H1 (cell line): ENCODE data around the gene CEP97. TPM values are rescaled to one million over a fixed set of nuclear protein-coding genes. Genes with fewer than 3 reads are reported as not detected.

Experiments used
- CTCF ChIA-PET: fragments of 300-600 bp; sonication (Branson Sonifier 250); formaldehyde crosslinking; loops from one replicate; lab custom pipeline; 2021; ENCODE audit not compliant: partially characterized antibody; lab: Charles Lee
- POLR2A ChIA-PET: fragments of 300-600 bp; sonication (Branson Sonifier 250); formaldehyde crosslinking; loops from one replicate; lab custom pipeline; 2021; ENCODE audit warnings: inconsistent platforms; ENCODE audit not compliant: partially characterized antibody; lab: Charles Lee
- DNase-seq, 2 experiments: peaks; one replicate each; pipeline versions ENCODE4 v3.0.0 to v3.0.0-alpha.2; 2010 to 2022; ENCODE audit warnings: low spot score in 2 of 2, low read depth in 1 of 2, mixed read lengths in 1 of 2
- FAIRE-seq: peaks from 2 replicates; lab custom pipeline; 2011; peaks lifted over from hg19 to GRCh38; lab: Jason Lieb, UNC
- H2AFZ ChIP-seq: 2 replicates; pipeline ENCODE4 v1.8.1; 2012; ENCODE audit warnings: low read length, inconsistent platforms
- H2AK5ac ChIP-seq: 2 replicates; pipeline ENCODE4 v1.6.1; 2013; ENCODE audit warnings: low read depth, low read length
- H2BK120ac ChIP-seq: replicated peaks from 2 replicates; pipeline ENCODE3; 2013; ENCODE audit warnings: low read depth, low read length, inconsistent platforms
- H2BK12ac ChIP-seq: 2 replicates; pipeline ENCODE4 v1.6.1; 2013; ENCODE audit warnings: low read depth, low read length
- H2BK15ac ChIP-seq: 2 replicates; pipeline ENCODE4 v1.6.1; 2013; ENCODE audit warnings: low read length
- H2BK20ac ChIP-seq: 2 replicates; pipeline ENCODE4 v1.6.1; 2013; ENCODE audit warnings: low read length
- H2BK5ac ChIP-seq: 2 replicates; pipeline ENCODE4 v1.6.1; 2013; ENCODE audit warnings: low read depth, low read length
- H3K14ac ChIP-seq: 2 replicates; pipeline ENCODE4 v1.6.1; 2013; ENCODE audit warnings: inconsistent platforms; ENCODE audit not compliant: insufficient read length
- H3K18ac ChIP-seq: 2 replicates; pipeline ENCODE4 v1.6.1; 2013; ENCODE audit warnings: low read length; ENCODE audit errors: extremely low read depth
- H3K23ac ChIP-seq: 2 replicates; pipeline ENCODE4 v1.6.1; 2013; ENCODE audit warnings: inconsistent platforms; ENCODE audit not compliant: insufficient read length
- H3K23me2 ChIP-seq: 2 replicates; pipeline ENCODE4 v1.6.1; 2013; ENCODE audit warnings: low read depth, low read length
- H3K27ac ChIP-seq: 2 replicates; pipeline ENCODE4 v1.6.1; 2011; ENCODE audit warnings: low read depth, low read length, inconsistent platforms
- H3K27me3 ChIP-seq, 4 experiments: replicated peaks in 1 of 4; 1 replicate in 1 of 4; 2 replicates in 3 of 4; pipeline versions ENCODE4 v1.6.1 to v1.8.1; 2011 to 2013; ENCODE audit warnings: low read length in 3 of 4, mild to moderate bottlenecking in 3 of 4, inconsistent platforms in 2 of 4, mixed read lengths in 2 of 4, moderate library complexity in 1 of 4; ENCODE audit not compliant: control insufficient read depth in 3 of 4, insufficient read depth in 3 of 4; ENCODE audit errors: extremely low read depth in 1 of 4
- H3K36me3 ChIP-seq, 4 experiments: 2 replicates each; pipeline versions ENCODE4 v1.6.1 to v1.8.1; 2011 to 2013; ENCODE audit warnings: mild to moderate bottlenecking in 4 of 4, low read length in 3 of 4, moderate library complexity in 2 of 4, control low read depth in 1 of 4, inconsistent platforms in 1 of 4; ENCODE audit not compliant: insufficient read depth in 4 of 4, control insufficient read depth in 2 of 4
- H3K4ac ChIP-seq: replicated peaks from 2 replicates; pipeline ENCODE3; 2013; ENCODE audit warnings: low read length, low read depth, mixed read lengths, inconsistent platforms; ENCODE audit not compliant: insufficient read length
- H3K4me1 ChIP-seq, 4 experiments: replicated peaks in 1 of 4; 1 replicate in 1 of 4; 2 replicates in 3 of 4; pipeline versions ENCODE4 v1.6.1 to v1.8.1; 2011 to 2013; ENCODE audit warnings: low read length in 3 of 4, inconsistent platforms in 2 of 4, mixed read lengths in 1 of 4; ENCODE audit not compliant: insufficient read depth in 4 of 4, control insufficient read depth in 3 of 4
- H3K4me2 ChIP-seq, 2 experiments: 2 replicates each; pipeline versions ENCODE4 v1.6.1 to v1.8.1; 2011 to 2013; ENCODE audit warnings: low read depth in 2 of 2, low read length in 2 of 2, control low read depth in 1 of 2, inconsistent platforms in 1 of 2, mild to moderate bottlenecking in 1 of 2; ENCODE audit not compliant: insufficient read depth in 1 of 2
- H3K4me3 ChIP-seq, 4 experiments: fragments of 200-600, 300-600 bp in 1 of 4; sonication (generic), shearing (Covaris generic), sonication (Bioruptor Twin) in 1 of 4; 2 replicates each; pipeline versions ENCODE4 v1.5.1 to v1.8.1; 2011 to 2016; ENCODE audit warnings: low read length in 4 of 4, low read depth in 3 of 4, control low read depth in 2 of 4, inconsistent platforms in 2 of 4, mild to moderate bottlenecking in 2 of 4, mixed read lengths in 1 of 4, moderate library complexity in 1 of 4; ENCODE audit not compliant: insufficient read depth in 2 of 4; ENCODE audit errors: extremely low read depth in 1 of 4
- H3K56ac ChIP-seq: replicated peaks from 2 replicates; pipeline ENCODE3; 2013; ENCODE audit warnings: low read depth, mild to moderate bottlenecking, mixed read lengths, low read length, inconsistent platforms; ENCODE audit not compliant: insufficient read length
- H3K79me1 ChIP-seq: 2 replicates; pipeline ENCODE4 v1.6.1; 2013; ENCODE audit warnings: low read depth, low read length, control low read depth
- H3K79me2 ChIP-seq, 2 experiments: 2 replicates each; pipeline versions ENCODE4 v1.6.1 to v1.8.1; 2012 to 2013; ENCODE audit warnings: low read length in 2 of 2, mild to moderate bottlenecking in 2 of 2, inconsistent platforms in 1 of 2; ENCODE audit not compliant: insufficient read depth in 2 of 2, control insufficient read depth in 1 of 2
- H3K9ac ChIP-seq, 4 experiments: replicated peaks in 1 of 4; 1 replicate in 1 of 4; 2 replicates in 3 of 4; pipeline versions ENCODE4 v1.6.1 to v1.8.1; 2011 to 2013; ENCODE audit warnings: low read depth in 3 of 4, low read length in 3 of 4, control low read depth in 2 of 4, mild to moderate bottlenecking in 2 of 4, moderate library complexity in 2 of 4, inconsistent platforms in 1 of 4; ENCODE audit errors: extremely low read depth in 1 of 4
- H3K9me3 ChIP-seq, 2 experiments: 2 replicates each; pipeline versions ENCODE4 v1.6.1 to v1.8.1; 2012 to 2013; ENCODE audit warnings: mild to moderate bottlenecking in 2 of 2, moderate library complexity in 2 of 2, control low read depth in 1 of 2, inconsistent platforms in 1 of 2, low read depth in 1 of 2, low read length in 1 of 2, mixed read lengths in 1 of 2; ENCODE audit not compliant: insufficient read depth in 2 of 2
- H4K20me1 ChIP-seq, 2 experiments: replicated peaks in 1 of 2; 2 replicates each; pipeline versions ENCODE3 to v1.8.1; 2011 to 2013; ENCODE audit warnings: inconsistent platforms in 2 of 2, low read length in 2 of 2, mild to moderate bottlenecking in 1 of 2; ENCODE audit not compliant: insufficient read depth in 2 of 2, control insufficient read depth in 1 of 2
- H4K5ac ChIP-seq: 2 replicates; pipeline ENCODE4 v1.6.1; 2013; ENCODE audit warnings: low read length, low read depth, mixed read lengths, inconsistent platforms; ENCODE audit not compliant: insufficient read length
- H4K8ac ChIP-seq: 2 replicates; pipeline ENCODE4 v1.8.0; 2013; ENCODE audit warnings: mild to moderate bottlenecking, moderate library complexity, low read length, inconsistent platforms; ENCODE audit not compliant: insufficient read depth; ENCODE audit errors: extremely low read depth
- H4K91ac ChIP-seq: replicated peaks from 2 replicates; pipeline ENCODE3; 2013; ENCODE audit warnings: low read length, mixed read lengths, inconsistent platforms; ENCODE audit not compliant: insufficient read length
- CBX5 ChIP-seq: fragments of 300-800, 300-1000 bp; sonication (generic); IDR thresholded peaks from 2 replicates; pipeline ENCODE4 v1.7.1; 2016; ENCODE audit warnings: antibody characterized with exemption, low read length, low read depth
- EGR1 ChIP-seq: IDR thresholded peaks from 2 replicates; pipeline ENCODE4 v1.6.1; 2011; ENCODE audit warnings: low read depth, low read length, borderline replicate concordance
- FOSL1 ChIP-seq: IDR thresholded peaks from 2 replicates; pipeline ENCODE4 v1.6.1; 2011; ENCODE audit warnings: mild to moderate bottlenecking, low read depth, low read length, moderate library complexity; ENCODE audit not compliant: insufficient read depth
- MAFK ChIP-seq: IDR thresholded peaks from 2 replicates; pipeline ENCODE4 v1.6.1; 2012; ENCODE audit warnings: low read depth, mild to moderate bottlenecking, improper control_type of control experiment, low read length
- POU5F1 ChIP-seq: IDR thresholded peaks from 2 replicates; pipeline ENCODE4 v1.6.1; 2011; ENCODE audit warnings: low read depth, mild to moderate bottlenecking, low read length, moderate library complexity
- RNF2 ChIP-seq: fragments of 200-900, 300-1000 bp; sonication (generic); IDR thresholded peaks from 2 replicates; pipeline ENCODE4 v1.7.1; 2016; ENCODE audit warnings: borderline replicate concordance, low read depth, mild to moderate bottlenecking, antibody characterized with exemption, low read length; ENCODE audit not compliant: poor library complexity, severe bottlenecking; ENCODE audit errors: missing control alignments
- SP1 ChIP-seq: IDR thresholded peaks from 2 replicates; pipeline ENCODE4 v1.6.1; 2011; ENCODE audit warnings: low read depth, low read length
- TAF1 ChIP-seq: IDR thresholded peaks from 2 replicates; pipeline ENCODE4 v1.6.1; 2011; ENCODE audit warnings: mild to moderate bottlenecking, low read depth, low read length
- TCF12 ChIP-seq: IDR thresholded peaks from 2 replicates; pipeline ENCODE4 v1.6.1; 2011; ENCODE audit warnings: low read depth, mild to moderate bottlenecking, low read length
- USF2 ChIP-seq: IDR thresholded peaks from 2 replicates; pipeline ENCODE4 v1.6.1; 2011; ENCODE audit warnings: low read length, improper control_type of control experiment
- WGBS, 2 experiments: shearing (Covaris generic) in 1 of 2; methylation state at CpG; one replicate each; pipeline versions ENCODE4 v1.1.6 to v1.1.7; 2013 to 2015; ENCODE audit warnings: low lambda C conversion rate in 2 of 2, mixed read lengths in 2 of 2, inconsistent platforms in 1 of 2, low coverage in 1 of 2, missing lambda C conversion rate in 1 of 2; ENCODE audit not compliant: insufficient replicate concordance in 2 of 2, insufficient coverage in 1 of 2, insufficient read length in 1 of 2; ENCODE audit errors: extremely low coverage in 1 of 2, missing lambda C conversion rate in 1 of 2; 5-methylcytosine and 5-hydroxymethylcytosine counted together
- polyA plus RNA-seq, 7 experiments: library from polyadenylated mRNA; depleted of rRNA in 3 of 7; stranded (reverse) in 5 of 7; unstranded in 2 of 7; fragments of >200 nt in 5 of 7; fragments of 200-250 nt in 2 of 7; gene quantifications; 1 replicate in 5 of 7; 2 replicates in 1 of 7; 4 replicates in 1 of 7; pipeline versions ENCODE4 v1.2.1 to v1.2.3, GENCODE V29; 2011 to 2013; ENCODE audit warnings: missing spikeins in 2 of 7, mixed read lengths in 2 of 7
- total RNA-seq: library from RNA; stranded (reverse); fragmentation: NEBNext Ultra II Directional; extraction: Animal tissue kit (Norgen Biotek cat#: 25700); gene quantifications from 2 replicates; pipeline ENCODE4 v1.2.1, GENCODE V29; 2021

The CEP97 gene
- total and polyA plus RNA-seq, 2 of the 8 experiments (the other 6 are each of a cell fraction or from before 2014, with no cell fraction given) = 1.6 to 13.2 TPM

GRCh38 chr3:101702726-101703125 lies 21.7 kb upstream of the CEP97 start:
- FAIRE-seq = no peak
- POLR2A ChIA-PET = interaction anchor here (0.6 to 2.5 kb wide), 7 partner anchors 12 to 190 kb away, joined by 3 to 16 read pairs (median 4); partner anchors contain the start of genes CEP97, RPL24 and SENP7

More at GRCh38 chr3:101702726-101703125, 21.7 kb upstream of the CEP97 start:
- Histone ChIP-seq H4K8ac (no peak overlapping the region), H3K18ac (no peak overlapping the region), H2AK5ac (no peak overlapping the region), H3K9ac (no peak overlapping the region), H3K27ac (no peak overlapping the region), H2BK12ac (no peak overlapping the region), H4K5ac (no peak overlapping the region), H3K4me3 (no peak overlapping the region), H3K4ac (no peak overlapping the region), H3K23ac (no peak overlapping the region), H3K4me2 (no peak overlapping the region), H3K9me3 (no peaks in the 10 kb centered on the region), H4K91ac (no peak overlapping the region), H4K20me1 (no peaks in the 10 kb centered on the region), H2AFZ (no peak overlapping the region), H3K36me3 (no peaks in the 10 kb centered on the region), H3K4me1 (no peaks in the 10 kb centered on the region), H3K79me2 (no peaks in the 10 kb centered on the region), H3K56ac (no peak overlapping the region), H2BK15ac (no peak overlapping the region), H2BK120ac (no peak overlapping the region), H3K14ac (no peak overlapping the region), H3K79me1 (no peaks in the 10 kb centered on the region), H2BK20ac (no peak overlapping the region), H2BK5ac (no peak overlapping the region), H3K27me3 (no peaks in the 10 kb centered on the region), H3K23me2 (no peaks in the 10 kb centered on the region)
- WGBS, 2 experiments = 81% methylated on average over 1 of the region's 1 CpG; no CpG with 5 or more reads in 1 of the 2 experiments
- CTCF ChIA-PET = interaction anchor here (0.6 to 1.6 kb wide), 5 partner anchors 10 to 1112 kb away, joined by 3 to 6 read pairs (median 4); no protein-coding TSS in a partner anchor
- TF ChIP-seq FOSL1 (no peak), TCF12 (no peak), CBX5 (no peak), POU5F1 (no peak), SP1 (no peak), RNF2 (no peak), EGR1 (no peak), USF2 (no peak), MAFK (no peak), TAF1 (no peak)
- no peak for DNase-seq
